Stimulated activated naive CD8-positive, alpha-beta T cell treated with anti-CD3 and anti-CD28 coated beads, Interleukin-15, Interleukin-2, amounts not matched to agents 100 U/mL and 50 U/mL, for 24 hours (primary cell): Measurements from ENCODE around the gene LDLRAD4.

Source experiments
- ATAC-seq: fragments of 150-1000 bp; cut with Tn5 transposase; one replicate; pipeline ENCODE4 v1.10.0; 2021
- DNase-seq: peaks from one replicate; pipeline ENCODE4 v3.0.0; 2021

The LDLRAD4 gene

DNA sequence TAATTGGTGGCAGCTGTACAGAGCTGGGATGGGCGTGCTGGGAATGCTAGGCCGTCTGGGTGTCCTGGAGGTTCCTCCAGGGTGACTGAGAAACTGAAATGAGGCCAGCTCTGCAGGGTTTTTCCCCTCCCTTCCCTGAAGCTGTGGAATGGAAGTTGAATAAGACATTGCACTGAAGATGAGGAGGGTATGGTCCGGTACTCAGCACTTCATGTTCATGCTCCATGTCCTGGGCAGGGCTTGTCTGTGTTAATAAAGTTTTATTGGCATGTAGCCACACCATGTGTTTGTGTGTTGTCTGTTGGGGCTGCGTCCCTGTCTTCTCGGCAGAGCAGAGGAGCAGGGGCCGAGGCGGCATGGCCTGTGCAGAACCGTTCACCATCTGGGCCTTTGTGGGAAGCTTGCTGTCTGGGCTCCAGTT lies 154.0 kb downstream of the LDLRAD4 start:
- no peak for ATAC-seq
- DNase-seq, result no peak

DNA sequence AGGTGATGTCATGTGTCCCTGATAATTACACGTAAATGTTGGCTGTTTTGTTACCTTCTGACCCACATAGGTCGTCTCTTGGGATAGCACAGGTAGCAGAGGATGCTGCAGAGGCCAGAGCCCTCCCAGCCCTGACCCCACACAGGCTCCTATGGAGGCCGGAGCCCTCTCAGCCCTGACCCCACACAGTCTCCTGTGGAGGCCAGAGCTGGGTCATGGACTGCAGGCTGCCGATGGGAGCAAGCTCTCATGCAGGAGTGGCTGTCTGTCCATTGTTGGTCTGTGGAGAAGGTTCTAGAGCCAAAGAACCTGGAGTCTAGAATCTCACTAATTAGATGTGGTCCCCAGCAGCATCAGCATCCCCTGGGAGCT lies 155.5 kb downstream of the LDLRAD4 start:
- DNase-seq (no peak), ATAC-seq (no peak)

DNA sequence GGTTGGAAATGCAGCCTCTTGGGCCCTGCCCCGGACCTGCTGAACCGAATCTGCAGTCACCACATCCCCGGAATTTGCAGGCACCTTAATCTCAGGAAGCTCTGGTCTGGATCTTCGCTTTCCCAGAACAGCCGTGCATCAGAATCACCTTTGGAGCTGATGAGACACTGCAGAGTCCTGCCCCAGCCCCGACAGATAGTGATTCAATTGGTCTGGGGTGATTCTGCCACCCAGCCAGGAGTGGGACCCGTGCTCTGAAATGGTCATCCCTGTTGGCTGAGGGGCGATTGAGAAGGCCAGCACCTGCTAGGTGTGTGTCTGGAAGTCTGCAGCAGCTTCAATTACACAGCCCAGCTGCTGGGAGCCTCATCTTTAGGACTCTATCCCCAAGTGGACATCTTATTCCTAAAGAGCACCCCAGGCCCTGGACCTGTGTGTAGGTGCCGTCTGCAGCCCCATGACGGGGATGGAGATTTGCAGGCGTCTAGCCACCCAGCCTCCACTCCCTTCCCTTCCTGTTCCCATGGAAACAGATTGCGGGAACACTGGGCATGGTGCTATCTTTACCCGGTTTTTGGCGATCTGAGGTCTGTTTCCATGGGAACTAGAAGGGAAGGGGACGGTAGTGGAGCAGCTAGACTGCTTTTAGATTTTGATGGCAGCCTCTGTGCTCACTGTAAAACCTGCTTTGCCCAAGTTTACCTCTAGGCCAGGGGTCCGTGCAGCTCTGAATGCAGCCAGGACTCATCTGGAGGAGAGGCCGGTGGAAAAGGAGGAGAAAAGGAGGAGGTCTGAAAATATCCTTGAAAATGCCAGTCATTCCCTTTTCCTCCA lies 156.1 kb downstream of the LDLRAD4 start:
- no peak for DNase-seq
- ATAC-seq, result no peak

DNA sequence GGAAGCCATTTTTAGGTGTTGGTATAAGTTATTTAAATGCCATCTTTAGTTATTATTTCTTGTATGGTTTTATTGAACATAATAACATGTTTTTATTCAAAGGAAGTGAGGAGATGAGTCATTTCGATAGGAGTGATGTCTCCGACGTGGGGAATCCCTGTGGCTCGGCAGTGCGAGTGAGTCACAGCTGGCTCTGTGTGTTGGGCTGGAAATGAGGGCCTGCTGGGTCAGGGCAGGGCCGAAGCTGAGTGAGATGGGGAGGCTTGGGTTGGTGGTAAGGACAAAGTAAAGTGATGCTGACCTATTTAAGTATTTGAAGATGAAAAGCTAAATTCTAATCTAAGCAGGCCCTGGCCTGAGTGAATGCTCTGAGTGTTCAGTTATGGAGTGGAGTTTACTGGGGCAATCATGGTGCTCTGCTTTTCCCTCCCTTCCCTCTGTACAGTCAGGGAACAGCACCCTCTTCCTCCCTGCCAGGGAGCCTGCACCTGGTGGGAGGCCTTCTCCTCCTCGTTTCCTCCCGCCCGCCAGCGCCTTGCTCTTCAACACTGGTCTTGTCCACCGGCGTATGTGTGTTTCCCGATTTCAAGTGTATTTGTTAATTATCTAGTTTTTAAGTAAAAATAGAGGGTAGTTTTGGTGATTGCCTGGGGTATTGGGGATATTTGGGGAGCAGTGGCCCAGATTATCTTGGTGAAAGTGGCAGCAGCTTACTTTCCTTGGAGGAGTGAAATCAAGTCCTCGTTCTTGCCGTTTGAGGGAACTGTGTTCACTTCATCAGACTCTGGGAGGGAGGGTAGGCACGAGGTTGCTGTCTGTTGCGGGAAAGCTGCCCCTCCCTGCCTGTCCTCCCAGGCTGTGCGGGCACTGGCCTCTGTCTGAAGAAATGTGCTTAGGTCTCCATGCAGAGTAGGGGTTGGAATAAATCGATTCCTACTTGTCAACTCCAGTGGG lies 157.0 kb downstream of the LDLRAD4 start:
- ATAC-seq, result peak; percentile 77

DNA sequence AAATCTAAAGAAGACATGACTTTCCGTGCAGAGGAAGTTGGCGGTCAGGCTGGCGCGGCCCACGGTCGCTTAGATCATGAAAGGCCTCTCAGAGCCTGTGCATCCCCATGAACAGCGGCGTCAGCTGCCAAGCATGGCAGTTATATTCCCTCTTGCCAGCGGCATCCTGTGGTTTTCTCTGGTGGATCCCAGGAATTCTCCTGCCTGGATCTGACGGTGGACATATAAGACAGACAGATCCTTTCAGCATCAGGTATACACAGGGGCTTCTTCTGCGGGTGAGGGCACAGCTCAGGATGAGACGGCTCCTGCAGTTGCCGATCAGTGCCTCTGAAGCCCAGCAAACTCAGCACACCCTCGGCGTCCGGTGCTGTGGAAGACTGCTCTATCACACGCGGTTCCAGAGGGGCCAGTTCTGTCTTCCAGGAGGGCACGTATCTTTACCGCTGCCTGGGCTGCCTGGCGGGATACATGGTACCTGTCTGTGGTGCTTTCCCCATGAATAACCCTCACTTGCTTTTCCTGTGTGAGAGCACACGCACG lies 157.8 kb downstream of the LDLRAD4 start:
- peak; percentile 24 for ATAC-seq

More for the DNA sequence above, 157.0 kb downstream of the LDLRAD4 start:
- DNase-seq, result peak; percentile 80

DNA sequence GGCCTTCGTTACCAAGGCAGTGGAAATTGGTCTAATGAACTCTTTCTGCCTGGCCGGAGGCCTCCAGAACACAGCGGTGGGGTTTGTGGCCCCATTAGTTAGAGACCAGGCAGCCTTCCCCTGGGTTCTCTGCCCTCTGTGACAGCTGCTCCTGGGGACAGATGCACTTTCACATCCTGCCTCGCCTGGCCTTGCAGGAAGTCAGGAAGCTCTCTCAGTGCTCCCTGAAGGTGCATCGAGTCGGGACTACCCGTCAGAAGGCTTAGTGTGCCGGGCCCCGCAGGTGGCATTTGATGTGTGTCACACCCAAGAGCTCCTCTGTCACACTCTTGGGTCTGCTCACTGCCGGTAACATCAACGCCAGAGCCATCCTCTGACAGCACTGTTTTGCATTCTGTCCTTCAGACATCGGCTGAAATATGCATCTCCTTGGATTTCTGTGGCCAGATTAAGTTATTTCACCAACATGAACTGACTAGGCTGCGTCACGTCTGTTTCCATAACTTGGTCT lies 158.3 kb downstream of the LDLRAD4 start:
- peak; percentile 73 for ATAC-seq
- peak; percentile 69 for DNase-seq

More for the DNA sequence above, 157.8 kb downstream of the LDLRAD4 start:
- peak; percentile 45 for DNase-seq

DNA sequence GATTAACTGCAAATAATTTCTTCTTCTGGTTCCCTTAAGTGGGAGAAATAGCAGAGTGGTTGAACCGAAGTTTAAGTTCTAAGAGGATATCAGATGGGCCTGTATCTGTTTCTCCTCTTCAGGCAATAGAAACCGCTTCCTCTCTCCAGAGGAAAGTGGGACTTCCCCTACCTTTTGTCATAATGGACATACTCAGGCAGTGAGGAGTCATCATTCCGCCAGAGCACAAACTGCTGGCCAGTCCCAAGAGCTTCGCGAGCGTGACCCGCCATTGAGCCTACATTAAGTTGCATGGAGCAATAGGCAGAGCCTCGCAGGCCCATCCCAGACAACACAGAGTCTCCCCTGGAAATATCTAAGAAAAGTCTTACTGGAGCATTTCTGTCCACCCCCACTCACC lies 158.9 kb downstream of the LDLRAD4 start:
- DNase-seq, result peak; percentile 42
- peak; percentile 19 for ATAC-seq

DNA sequence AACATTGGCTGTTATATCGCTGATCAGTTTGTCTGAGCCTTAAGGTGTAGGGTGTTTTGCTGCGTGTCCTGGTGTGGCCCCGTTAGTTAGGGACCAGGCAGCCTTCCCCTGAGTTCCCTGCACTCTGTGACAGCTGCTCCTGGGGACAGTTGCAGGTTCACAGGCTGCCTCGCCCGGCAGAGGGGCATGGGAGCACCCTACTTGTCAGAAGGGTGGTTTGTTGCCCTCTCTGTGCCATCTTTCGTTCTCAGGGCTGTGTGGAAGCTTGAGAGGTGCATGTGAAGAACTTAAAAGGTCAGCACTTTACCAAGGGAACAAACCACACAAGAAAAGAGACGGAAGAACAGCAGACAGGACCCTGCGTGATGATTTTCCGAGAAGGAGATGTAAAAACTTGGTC lies 159.6 kb downstream of the LDLRAD4 start:
- no peak for ATAC-seq
- DNase-seq, result peak; percentile 35

DNA sequence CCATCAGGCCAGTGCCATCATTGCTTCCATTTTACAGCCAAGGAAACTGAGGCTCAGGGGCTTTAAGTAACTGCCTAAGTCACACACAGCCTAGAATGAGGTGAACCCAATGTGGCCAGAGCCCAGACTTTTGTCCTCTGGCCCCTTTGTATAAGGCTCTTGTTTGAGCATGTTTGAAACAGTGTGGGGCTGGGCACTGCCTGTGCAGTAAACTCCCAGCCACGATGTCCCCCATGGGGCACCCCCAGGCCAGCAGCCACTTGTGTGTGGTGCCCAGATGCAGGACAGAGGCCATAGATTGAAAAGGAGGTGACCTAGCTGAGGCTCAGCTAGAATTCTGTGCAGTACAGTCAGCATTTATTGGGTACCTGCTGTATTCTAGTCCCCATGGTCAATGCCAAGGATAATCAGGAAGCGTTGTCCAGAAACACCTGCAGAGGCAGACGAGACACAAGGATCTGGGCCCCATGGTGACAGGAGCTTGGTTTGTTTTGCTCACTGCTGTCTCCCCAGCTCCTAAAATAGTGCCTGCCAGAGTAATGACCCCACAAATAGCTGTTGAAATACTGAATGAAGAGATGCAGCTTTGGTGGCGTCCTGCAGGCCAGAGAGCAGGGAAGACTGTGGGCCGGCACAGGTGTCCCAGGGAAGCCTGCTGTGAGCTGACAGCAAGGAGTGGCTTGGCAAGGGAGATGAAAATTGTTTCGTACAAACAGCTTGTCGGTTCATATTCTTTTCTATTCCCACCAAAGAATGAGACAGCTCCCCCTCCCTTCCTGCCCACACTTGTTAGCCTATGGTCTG lies 160.7 kb downstream of the LDLRAD4 start:
- DNase-seq, result no peak

DNA sequence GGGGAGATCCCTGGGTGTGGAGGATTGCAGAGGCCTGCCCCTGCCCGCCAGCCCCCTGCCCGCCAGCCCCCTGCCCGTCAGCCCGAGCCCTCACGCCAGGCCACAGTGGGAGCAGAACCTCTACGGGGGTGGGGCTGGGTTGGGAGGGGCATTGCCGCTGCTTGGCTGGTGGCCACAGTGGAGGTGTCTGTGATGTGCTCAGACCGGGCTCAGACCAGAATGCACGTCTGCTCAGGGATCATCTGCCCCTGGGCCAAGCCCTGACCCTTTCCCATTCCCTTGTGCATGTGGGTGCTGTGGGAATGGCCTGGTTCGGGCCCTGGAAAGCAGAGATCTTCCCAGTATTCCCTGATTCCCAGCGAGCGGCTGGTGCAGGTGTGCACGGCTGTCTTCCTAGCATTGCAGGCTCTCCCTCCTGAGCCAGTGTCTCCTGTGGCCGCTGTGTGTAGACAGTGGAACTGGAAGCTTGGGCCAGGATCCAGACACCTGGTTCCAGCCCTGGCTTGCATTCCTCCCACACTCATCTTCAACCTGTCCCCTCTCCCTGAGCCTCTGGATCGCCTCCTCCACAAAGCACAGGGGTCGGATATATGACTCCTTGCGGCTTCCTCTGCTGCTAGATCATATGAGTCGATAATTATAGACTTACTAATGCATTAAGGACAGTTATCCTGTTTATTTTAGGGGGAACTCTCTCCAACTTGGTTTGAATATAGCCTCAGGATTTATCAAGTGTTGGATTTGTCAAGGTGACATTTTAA lies 161.6 kb downstream of the LDLRAD4 start:
- DNase-seq (no peak), ATAC-seq (no peak)

More for the DNA sequence above, 160.7 kb downstream of the LDLRAD4 start:
- ATAC-seq, result no peak

DNA sequence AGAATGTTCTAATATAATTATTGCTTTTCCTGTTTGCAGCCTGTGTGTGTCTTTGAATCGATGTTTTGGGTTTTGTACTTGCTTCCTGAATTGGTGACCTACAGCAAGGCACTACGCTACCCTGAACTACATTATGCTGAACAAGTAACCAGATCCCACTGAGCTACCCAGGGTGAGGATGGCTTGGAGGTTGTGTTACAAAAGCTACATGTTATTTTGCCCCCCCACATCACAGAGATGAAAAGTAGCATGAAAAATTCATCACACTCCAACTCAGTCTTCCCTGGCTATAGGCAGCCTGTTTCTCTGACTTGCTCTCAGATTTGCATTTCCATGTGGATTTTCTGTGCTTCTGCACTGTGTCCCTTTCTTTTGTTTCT lies 162.1 kb downstream of the LDLRAD4 start:
- ATAC-seq (no peak), DNase-seq (no peak)

DNA sequence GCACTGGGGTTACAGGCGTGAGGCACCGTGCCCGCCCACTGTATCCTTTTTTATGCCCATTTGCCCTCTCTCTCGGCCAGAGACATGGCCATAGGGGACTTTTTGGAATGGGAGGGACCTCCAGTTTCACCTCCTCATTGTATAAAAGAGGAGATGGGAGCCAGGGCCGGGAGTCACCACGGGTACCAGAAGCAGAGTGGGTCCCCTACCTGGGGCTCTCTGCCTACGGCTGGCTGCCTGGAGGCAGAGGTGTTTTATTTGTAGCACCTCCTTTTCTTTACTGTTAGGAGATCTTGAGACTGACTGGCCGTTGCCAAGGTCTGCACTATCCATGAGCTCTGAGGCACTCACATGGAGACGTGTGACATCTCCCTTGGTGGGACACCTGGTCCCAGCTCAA lies 162.8 kb downstream of the LDLRAD4 start:
- ATAC-seq, result no peak
- DNase-seq, result no peak

DNA sequence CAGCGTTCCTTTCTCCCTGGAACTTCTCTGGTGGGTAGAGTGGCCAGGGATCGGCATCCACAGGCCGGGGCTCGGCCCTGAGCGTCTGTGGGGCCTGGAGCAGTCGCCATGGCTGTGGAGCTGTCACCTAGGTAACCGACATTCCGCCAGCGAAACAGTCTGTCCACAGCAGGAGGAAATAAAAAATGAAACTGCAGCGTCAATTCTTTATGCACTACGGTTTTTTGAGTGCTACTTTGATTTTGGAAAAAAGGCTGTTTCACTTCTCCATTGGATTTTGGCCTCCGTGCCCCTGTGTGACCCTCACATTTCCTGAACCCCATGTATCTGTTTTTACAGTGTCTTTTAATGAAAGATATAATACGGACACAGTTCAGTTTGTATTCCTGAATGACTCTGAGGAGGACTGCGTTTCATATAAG lies 163.4 kb downstream of the LDLRAD4 start:
- ATAC-seq (peak; percentile 47), DNase-seq (peak; percentile 51)

DNA sequence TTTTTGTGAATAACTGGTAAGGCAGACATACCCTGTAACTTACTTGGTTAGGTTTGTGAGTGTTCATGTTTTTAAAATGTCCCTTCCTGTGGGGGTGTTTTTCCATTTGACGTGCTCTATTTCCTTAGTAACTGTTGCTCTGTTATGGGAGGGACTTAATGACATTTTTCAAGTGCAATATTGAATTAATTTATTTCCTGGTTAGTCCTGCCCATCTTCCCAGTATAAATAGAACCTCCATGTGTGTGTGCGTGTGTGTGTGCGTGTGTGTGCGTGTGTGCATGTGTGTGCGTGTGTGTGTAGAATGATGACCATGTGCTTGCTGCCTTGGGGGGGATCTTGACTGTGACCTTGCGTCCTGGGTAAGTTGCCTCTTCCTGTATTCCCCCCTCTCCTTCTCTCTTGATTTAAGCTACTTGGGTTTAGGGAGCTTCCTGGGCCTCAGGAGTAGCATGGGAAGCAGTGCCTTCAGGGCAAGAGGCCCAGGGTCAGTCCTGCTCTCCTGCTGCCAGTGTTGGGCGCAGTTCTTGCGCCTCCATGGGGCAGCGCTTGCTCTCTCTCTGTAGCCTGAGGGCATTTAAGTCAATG lies 163.9 kb downstream of the LDLRAD4 start:
- DNase-seq (no peak), ATAC-seq (peak; percentile 67)

DNA sequence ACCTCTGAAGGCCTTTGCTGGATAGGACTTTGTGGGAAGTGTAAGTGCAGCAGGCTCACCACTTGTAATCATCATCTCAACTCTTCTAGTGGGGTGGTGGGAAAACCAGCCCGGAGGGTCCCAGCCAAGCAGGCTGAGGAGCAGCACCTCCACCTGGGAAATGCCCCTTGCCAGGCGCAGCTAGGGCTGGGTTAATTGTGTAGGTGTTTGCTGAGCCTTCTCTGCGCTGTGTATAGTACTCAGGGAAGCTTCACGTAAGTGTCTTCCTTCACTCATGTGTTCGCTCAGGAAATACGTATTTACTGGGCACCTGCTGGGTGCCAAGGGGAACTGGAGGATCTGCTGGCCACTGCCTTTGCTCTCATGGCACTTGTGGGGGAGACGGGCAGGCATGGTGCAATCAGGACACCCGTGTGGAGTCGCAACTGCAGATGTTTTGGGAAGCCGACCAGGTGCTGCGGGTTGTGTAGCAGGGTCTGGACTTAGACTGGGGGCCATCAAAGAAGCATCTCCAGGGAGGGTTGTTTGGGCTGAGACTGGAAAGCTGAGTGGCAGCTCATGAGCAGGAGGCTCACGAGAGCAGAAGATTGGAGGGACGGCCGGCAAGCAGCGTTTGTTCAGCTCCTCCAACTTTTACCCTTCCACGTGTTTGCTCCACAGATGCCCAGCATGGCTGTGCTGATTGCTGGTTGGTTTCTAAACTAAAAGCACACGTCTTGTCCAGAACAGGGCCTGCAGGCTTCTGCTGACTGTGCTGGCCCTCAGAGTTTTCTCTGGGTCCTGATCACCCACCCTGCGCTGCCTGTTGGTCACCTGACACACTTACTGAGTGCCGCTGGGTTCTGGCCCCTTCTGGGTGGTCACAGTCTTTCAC lies 164.6 kb downstream of the LDLRAD4 start:
- no peak for DNase-seq
- no peak for ATAC-seq

DNA sequence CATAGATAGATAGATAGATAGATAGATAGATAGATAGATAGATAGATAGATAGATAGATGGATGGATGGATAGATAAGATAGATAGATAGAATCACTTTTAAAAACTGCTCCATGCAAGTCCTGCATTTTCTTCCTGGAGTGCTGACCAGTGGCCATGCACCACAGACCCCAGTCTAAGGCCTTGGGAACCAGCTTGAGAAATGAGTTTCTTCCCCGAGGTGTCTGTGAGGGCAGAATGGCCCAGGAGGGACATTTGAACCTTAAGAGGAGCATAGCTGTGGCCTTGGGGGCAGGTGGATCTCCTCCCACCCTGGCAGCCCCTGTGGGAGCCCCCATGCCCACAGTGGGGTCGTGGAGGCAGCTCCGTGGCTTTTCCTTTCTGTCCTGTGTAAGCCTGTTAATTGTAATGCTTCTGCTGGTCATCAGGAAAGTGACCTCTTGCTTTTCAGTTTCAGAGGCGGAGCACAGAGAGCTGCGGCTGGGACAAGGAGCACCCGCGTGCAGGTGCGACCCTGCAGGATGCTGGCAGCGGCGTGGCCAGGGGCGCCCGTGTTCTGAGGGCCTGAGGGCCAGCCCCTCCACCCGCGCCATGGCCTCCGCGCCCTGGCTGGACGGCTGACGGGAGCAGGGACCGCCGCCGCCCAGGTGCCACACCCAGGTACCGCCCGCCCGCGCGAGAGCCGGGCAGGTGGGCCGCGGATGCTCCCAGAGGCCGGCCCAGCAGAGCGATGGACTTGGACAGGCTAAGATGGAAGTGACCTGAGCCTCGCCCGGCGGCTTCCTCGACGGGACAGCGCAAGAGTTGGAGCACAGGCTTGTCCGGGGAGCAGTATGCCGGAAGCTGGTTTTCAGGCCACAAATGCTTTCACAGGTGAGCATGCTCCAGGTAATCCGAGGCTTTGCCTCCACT lies 168.6 kb downstream of the LDLRAD4 start:
- no peak for ATAC-seq

DNA sequence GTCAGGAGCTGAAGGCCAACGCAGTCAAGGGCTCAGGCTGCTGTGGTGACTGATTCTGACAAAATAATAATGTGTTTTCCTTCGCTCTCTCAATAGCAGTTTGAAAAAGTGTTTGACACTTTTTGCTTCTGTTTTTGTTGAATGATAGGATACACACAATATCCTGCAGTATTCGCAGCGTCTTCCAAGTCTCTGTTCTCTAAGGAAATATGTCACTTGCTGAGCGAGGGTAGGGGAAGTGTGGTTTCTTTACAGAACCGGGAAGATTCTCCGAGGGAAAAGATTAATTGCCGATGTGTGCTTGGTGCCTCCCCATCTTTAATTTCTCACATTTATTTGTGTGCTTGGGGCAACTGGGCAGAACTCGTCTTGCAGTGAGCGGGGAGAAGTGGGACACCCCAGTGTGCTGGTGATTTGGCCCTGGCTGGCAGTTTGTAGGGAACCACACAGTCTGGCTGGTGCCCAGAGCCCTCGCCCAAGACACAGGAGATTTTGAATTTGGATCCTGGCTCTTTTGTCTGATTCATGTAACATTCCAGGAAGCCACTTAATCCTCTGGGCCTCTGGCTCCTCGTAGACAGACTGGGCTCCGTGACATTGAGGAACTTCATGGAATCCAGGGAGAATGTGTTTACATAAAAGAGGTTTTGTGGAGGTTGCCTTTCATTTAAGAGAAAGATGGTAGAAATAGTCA lies 169.4 kb downstream of the LDLRAD4 start:
- no peak for ATAC-seq
- DNase-seq, result no peak

More for the DNA sequence above, 168.6 kb downstream of the LDLRAD4 start:
- no peak for DNase-seq
